Vagina (tissue), 2 donors: ENCODE data around the gene HDGF. TPM values are rescaled to one million over a fixed set of nuclear protein-coding genes. Genes with fewer than 3 reads are reported as not detected.

ENCODE experiments used
- DNase-seq, 2 donors: peaks; one replicate each; pipeline ENCODE4 v3.0.0-alpha.2; 2017; ENCODE audit errors: extremely low spot score in 2 of 2
- H3K27ac ChIP-seq: fragments of 200-600 bp; sonication (generic); one replicate; pipeline ENCODE4 v1.5.1; 2019
- H3K27me3 ChIP-seq: fragments of 200-600 bp; sonication (generic); one replicate; pipeline ENCODE4 v1.5.1; 2019
- H3K36me3 ChIP-seq, 2 donors: fragments of 200-600 bp; sonication (generic); one replicate each; pipeline ENCODE4 v1.5.1; 2017 to 2019
- H3K4me1 ChIP-seq: fragments of 200-600 bp; sonication (generic); one replicate; pipeline ENCODE4 v1.5.1; 2019
- H3K4me3 ChIP-seq, 2 donors: fragments of 200-600 bp; sonication (generic); 1 replicate in 1 of 2; 2 replicates in 1 of 2; pipeline ENCODE4 v1.5.1; 2016 to 2019
- H3K9me3 ChIP-seq: fragments of 200-600 bp; sonication (generic); one replicate; pipeline ENCODE4 v1.5.1; 2019
- POLR2A ChIP-seq, 2 donors: fragments of 450-650 bp; IDR thresholded peaks; one replicate each; pipeline ENCODE4 v1.6.1; 2017; ENCODE audit warnings: antibody characterized with exemption in 2 of 2, mild to moderate bottlenecking in 2 of 2, moderate library complexity in 2 of 2
- POLR2AphosphoS5 ChIP-seq, 2 donors: sonication (generic); formaldehyde crosslinking; IDR thresholded peaks; one replicate each; pipeline ENCODE4 v1.9.0; 2017; ENCODE audit warnings: antibody characterized with exemption in 2 of 2, mild to moderate bottlenecking in 2 of 2, low read depth in 1 of 2; ENCODE audit not compliant: insufficient read depth in 1 of 2
- intact Hi-C: fragments of 100-400 bp; cut with DNase I; formaldehyde crosslinking; loops from one replicate; pipeline ENCODE4 v1.15.1; 2023
- total RNA-seq: library from RNA; depleted of rRNA; stranded (reverse); fragments of >200 nt; gene quantifications from one replicate; pipeline ENCODE4 v1.2.3, GENCODE V29; 2016
- TF ChIP-seq, protein P1 (sequence below), 3 experiments: fragments of 450-650 bp in 2 of 3; fragments of 200-600 bp in 1 of 3; sonication (generic) in 1 of 3; IDR thresholded peaks; one replicate each; pipeline ENCODE4 v1.5.1; 2017 to 2019; ENCODE audit warnings: antibody characterized with exemption in 3 of 3, mild to moderate bottlenecking in 2 of 3, moderate library complexity in 2 of 3

Gene HDGF
- total RNA-seq, 1 donor from 2014 or later: 154 TPM

DNA sequence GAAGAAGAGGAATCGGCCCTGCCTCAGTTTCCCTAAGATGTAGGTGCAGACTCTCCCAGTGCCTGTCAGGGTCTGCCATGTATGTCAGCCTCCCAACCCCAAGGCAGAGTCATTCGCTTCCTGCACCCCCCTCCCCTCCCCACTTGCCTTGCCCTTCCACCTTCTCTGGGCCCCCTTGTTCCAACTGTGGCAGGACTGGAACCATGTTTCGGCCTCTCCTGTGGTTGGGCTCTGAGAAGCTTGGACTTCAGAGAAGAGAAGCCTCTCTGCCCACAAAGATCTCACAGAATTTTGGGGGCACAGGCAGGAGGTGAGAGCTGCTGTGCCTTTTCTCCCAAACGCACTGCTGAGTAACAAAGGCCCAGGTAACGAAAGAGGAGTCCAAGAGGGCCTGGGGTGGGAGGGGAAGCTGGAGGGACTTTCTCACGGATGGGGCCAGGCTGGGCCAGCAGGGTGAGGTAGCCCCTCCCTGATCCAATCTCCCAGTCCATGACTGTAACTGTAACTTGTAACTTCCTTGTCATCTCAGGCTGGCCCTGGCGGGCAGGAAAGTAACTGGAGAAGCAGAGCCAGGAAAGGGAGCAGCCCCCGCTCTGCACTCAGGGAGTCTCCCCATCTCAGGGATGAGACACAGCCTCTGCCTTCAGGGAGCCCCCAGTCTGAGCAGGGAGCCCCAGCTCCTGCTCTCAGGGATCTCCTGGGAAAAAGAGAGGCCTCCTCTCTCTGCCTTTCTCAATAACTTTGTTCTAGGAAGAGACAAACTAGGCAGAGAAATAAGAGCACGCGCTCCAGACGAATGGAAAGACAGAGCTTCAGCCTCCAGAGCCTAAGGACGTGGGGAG is 57.4 kb downstream of the HDGF start:
- H3K36me3 ChIP-seq: no peaks in the 10 kb centered on the region
- no peaks in the 10 kb centered on the region for H3K9me3 ChIP-seq
- H3K27ac ChIP-seq: peak overlapping the region; percentile 52
- TF ChIP-seq POLR2AphosphoS5 (IDR thresholded peaks at IDR 0.05; ENCODE audit: insufficient read depth in 1 of 2, low read depth in 1 of 2) (no peak), POLR2A (IDR thresholded peaks at IDR 0.05) (no peak)
- TF ChIP-seq, protein P1, sequence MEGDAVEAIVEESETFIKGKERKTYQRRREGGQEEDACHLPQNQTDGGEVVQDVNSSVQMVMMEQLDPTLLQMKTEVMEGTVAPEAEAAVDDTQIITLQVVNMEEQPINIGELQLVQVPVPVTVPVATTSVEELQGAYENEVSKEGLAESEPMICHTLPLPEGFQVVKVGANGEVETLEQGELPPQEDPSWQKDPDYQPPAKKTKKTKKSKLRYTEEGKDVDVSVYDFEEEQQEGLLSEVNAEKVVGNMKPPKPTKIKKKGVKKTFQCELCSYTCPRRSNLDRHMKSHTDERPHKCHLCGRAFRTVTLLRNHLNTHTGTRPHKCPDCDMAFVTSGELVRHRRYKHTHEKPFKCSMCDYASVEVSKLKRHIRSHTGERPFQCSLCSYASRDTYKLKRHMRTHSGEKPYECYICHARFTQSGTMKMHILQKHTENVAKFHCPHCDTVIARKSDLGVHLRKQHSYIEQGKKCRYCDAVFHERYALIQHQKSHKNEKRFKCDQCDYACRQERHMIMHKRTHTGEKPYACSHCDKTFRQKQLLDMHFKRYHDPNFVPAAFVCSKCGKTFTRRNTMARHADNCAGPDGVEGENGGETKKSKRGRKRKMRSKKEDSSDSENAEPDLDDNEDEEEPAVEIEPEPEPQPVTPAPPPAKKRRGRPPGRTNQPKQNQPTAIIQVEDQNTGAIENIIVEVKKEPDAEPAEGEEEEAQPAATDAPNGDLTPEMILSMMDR (IDR thresholded peaks at IDR 0.05): no peak
- H3K27me3 ChIP-seq: no peaks in the 10 kb centered on the region
- intact Hi-C loops: no loop called here
- no peak for DNase-seq
- H3K4me1 ChIP-seq: peaks cover 56% of the 10 kb centered on the region
- H3K4me3 ChIP-seq: no peak overlapping the region

DNA sequence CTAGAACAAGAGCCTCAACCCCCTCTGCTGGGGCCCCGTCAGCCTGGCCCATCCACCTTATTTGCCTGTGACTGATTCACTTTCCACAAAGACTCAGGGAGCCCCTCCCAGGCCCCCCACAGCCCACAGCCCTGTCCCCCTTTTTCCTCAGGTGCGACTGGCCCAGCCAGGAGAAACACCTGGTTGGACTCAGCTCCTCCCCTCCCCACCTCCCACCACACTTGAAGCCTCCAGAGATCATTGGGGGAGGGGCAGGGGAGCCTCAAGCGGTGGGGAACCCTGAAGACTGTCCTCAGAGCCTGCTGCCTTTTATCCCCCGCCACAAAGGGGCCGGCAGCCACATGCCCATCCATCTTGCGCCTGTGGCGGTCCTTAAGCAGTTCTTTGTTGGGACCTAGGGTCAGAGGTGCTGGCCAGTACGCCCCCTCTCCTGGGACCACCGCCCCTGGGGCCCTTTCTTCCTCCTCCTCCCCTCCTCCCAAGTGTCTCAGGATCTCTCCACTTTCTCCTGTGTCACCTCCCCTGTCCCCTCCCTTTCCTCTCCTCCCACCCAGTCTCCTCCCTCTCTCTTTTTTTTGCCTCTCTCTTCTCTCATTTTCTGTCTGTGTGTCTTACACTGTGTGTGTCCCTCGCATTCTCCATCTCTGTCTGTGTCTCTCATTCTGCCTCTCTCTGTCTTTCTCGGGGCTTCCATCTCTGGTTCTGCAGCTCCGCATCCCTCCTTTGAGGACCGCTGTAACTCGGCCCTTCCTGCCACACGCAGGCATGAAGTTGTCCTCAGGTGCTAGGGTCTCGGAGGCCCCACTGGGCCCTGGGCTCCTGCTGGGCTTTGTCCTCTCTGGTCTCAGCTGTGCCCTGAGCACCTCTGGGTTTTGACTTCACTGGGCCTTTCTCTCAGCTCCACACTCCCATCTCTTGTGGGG is 58.3 kb downstream of the HDGF start:
- Histone ChIP-seq H3K9me3 (no peaks in the 10 kb centered on the region), H3K27ac (peak overlapping the region; percentile 52), H3K27me3 (no peaks in the 10 kb centered on the region), H3K4me3 (no peak overlapping the region), H3K4me1 (peaks cover 57% of the 10 kb centered on the region), H3K36me3 (no peaks in the 10 kb centered on the region)
- no peak for DNase-seq
- intact Hi-C loops: no loop called here
- TF ChIP-seq POLR2A (IDR thresholded peaks at IDR 0.05): no peak
- TF ChIP-seq POLR2AphosphoS5 (IDR thresholded peaks at IDR 0.05; ENCODE audit: insufficient read depth in 1 of 2, low read depth in 1 of 2): no peak
- TF ChIP-seq, protein P1 (IDR thresholded peaks at IDR 0.05): no peak

DNA sequence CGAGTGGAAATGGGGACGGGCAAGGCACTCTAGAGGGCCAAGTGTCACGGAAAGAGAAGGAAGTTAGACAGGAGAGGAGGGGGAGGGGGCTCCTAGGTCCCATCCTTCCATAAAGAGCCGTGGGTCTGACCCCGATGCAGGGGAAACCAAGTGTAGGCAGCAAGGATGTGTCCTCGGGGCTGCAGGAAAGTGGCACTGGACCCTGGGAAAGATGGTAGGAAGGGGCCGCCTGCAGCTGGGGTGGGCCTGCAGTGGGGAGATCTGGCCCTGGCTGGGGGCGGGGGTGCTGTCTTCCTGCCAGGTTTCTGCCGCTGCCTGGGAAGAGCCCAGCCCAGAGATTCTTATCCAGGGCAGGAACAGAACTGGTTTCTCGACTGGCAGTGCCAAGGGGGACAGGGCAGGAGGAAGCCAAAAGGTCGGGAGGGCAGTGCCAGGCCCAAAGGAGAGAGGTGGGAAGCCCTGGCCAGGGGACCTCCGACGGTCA is 59.0 kb downstream of the HDGF start:
- no peak for DNase-seq
- TF ChIP-seq POLR2A (IDR thresholded peaks at IDR 0.05) (no peak), POLR2AphosphoS5 (IDR thresholded peaks at IDR 0.05; ENCODE audit: insufficient read depth in 1 of 2, low read depth in 1 of 2) (no peak)
- TF ChIP-seq, protein P1 (IDR thresholded peaks at IDR 0.05): no peak
- Histone ChIP-seq H3K36me3 (no peaks in the 10 kb centered on the region), H3K9me3 (no peaks in the 10 kb centered on the region), H3K27ac (peak overlapping the region; percentile 52), H3K4me1 (peaks cover 57% of the 10 kb centered on the region), H3K27me3 (no peaks in the 10 kb centered on the region), H3K4me3 (no peak overlapping the region)
- intact Hi-C loops: no loop called here

Other genes starting within 250 kb of the HDGF start
- 2.9 TPM for gene IQGAP3, start 179.1 kb downstream of the HDGF start, total RNA-seq
- not detected for gene TTC24, start 172.0 kb downstream of the HDGF start, total RNA-seq
- gene NAXE, start 159.9 kb downstream of the HDGF start, total RNA-seq: 46.7 TPM
- 25.8 TPM for gene GPATCH4, start 150.2 kb downstream of the HDGF start, total RNA-seq
- not detected for gene HAPLN2, start 132.3 kb downstream of the HDGF start, total RNA-seq
- 2.0 TPM for gene BCAN, start 109.6 kb downstream of the HDGF start, total RNA-seq
- gene NES, start 74.3 kb downstream of the HDGF start, total RNA-seq: 16.0 TPM
- gene CRABP2, start 46.1 kb downstream of the HDGF start, total RNA-seq: 97.7 TPM
- 17.7 TPM for gene METTL25B, start 23.2 kb downstream of the HDGF start, total RNA-seq
- 12.8 TPM for gene ISG20L2, start 22.9 kb downstream of the HDGF start, total RNA-seq
- gene MRPL24, start 10.6 kb downstream of the HDGF start, total RNA-seq: 40.0 TPM
- gene PRCC, start 15.9 kb upstream of the HDGF start, total RNA-seq: 30.4 TPM
- 4.9 TPM for gene SH2D2A, start 65.2 kb upstream of the HDGF start, total RNA-seq
- gene INSRR, start 107.4 kb upstream of the HDGF start, total RNA-seq: not detected
- gene NTRK1, start 109.2 kb upstream of the HDGF start, total RNA-seq: 2.9 TPM
- 11.5 TPM for gene PEAR1, start 142.0 kb upstream of the HDGF start, total RNA-seq
- gene LRRC71, start 169.0 kb upstream of the HDGF start, total RNA-seq: not detected